Effector memory CD4-positive, alpha-beta T cell (primary cell): ENCODE results near the gene SHE.

ENCODE experiments used
- DNase-seq, 3 donors: peaks; one replicate each; pipeline ENCODE4 v3.0.0-alpha.2; 2020
- H3K27ac ChIP-seq: 2 replicates; pipeline ENCODE4 v1.7.0; 2013; ENCODE audit warnings: mild to moderate bottlenecking, low read length, moderate library complexity; ENCODE audit not compliant: insufficient read depth, poor library complexity, severe bottlenecking
- H3K27me3 ChIP-seq: replicated peaks from 2 replicates; pipeline ENCODE4 v1.7.0; 2013; ENCODE audit warnings: mild to moderate bottlenecking, low read length; ENCODE audit not compliant: insufficient read depth, control insufficient read depth, poor library complexity, severe bottlenecking
- H3K36me3 ChIP-seq: 2 replicates; pipeline ENCODE4 v1.7.0; 2013; ENCODE audit warnings: mild to moderate bottlenecking, low read length, moderate library complexity; ENCODE audit not compliant: control insufficient read depth, insufficient read depth
- H3K4me1 ChIP-seq: 2 replicates; pipeline ENCODE4 v1.7.0; 2013; ENCODE audit warnings: low read length, mild to moderate bottlenecking; ENCODE audit not compliant: control insufficient read depth, insufficient read depth, poor library complexity, severe bottlenecking
- H3K4me3 ChIP-seq: 2 replicates; pipeline ENCODE4 v1.7.0; 2013; ENCODE audit warnings: low read length, low read depth, mild to moderate bottlenecking; ENCODE audit not compliant: insufficient read depth, poor library complexity, severe bottlenecking
- H3K9me3 ChIP-seq: 2 replicates; pipeline ENCODE4 v1.7.0; 2013; ENCODE audit warnings: mild to moderate bottlenecking, low read length, moderate library complexity; ENCODE audit not compliant: control insufficient read depth

The SHE gene

DNA sequence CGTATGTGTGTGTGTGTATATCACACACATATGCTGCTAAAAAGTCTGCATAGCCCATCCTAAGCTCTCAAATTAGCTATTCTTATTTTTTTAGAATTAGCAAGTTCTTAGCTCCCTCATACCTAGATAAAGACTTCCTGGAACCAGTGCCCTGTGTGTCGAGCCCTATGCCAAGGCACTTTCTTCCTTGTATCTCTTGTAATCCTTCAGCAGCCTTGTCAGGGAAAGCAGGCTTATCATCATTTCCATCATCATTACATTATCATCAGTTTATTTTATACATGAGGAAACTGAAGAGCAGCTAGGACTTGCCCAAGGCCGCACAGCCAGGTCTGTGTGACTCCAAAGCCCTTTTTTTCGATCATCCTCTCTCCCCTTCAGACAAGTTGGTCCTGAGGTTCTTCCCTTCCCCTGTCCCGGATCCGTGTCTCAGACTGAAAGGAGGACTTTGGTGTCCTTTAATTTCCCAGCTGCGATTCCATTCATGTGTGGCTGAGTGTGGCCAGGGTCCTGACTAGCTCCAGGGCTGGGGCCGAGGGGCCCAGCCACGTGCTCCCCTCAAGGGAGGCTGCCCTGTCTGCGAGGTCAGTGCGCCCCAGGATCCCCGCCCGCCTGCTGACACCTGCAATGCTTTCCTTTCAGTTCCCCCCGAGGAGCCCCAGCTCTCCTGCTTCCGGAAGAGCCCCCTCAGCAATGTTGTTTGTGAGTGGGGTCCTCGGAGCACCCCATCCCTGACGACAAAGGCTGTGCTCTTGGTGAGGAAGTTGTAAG is 72.2 kb downstream of the SHE start:
- Histone ChIP-seq H3K27me3 (no peaks in the 10 kb centered on the region), H3K4me3 (no peak overlapping the region), H3K4me1 (peaks cover 33% of the 10 kb centered on the region), H3K36me3 (peaks cover 44% of the 10 kb centered on the region), H3K9me3 (no peaks in the 10 kb centered on the region), H3K27ac (peak overlapping the region; percentile 34)
- no peak for DNase-seq
